ENCODE measurements around the gene LMTK2.
A peak's percentile ranks its signal among the peaks of the same experiment; 100 is the strongest.
"Not testable (repeated sequence)": the region's sequence is repeated elsewhere in the genome, so short reads cannot be mapped to it uniquely, and the experiment has no call there.

LMTK2 gene

GRCh38 chr7:98107313-98107721 lies 655 bp downstream of the LMTK2 start:
- DNase-seq = peak in 3 of 6 experiments; percentile 21 to 35 (median 29)

DNA sequence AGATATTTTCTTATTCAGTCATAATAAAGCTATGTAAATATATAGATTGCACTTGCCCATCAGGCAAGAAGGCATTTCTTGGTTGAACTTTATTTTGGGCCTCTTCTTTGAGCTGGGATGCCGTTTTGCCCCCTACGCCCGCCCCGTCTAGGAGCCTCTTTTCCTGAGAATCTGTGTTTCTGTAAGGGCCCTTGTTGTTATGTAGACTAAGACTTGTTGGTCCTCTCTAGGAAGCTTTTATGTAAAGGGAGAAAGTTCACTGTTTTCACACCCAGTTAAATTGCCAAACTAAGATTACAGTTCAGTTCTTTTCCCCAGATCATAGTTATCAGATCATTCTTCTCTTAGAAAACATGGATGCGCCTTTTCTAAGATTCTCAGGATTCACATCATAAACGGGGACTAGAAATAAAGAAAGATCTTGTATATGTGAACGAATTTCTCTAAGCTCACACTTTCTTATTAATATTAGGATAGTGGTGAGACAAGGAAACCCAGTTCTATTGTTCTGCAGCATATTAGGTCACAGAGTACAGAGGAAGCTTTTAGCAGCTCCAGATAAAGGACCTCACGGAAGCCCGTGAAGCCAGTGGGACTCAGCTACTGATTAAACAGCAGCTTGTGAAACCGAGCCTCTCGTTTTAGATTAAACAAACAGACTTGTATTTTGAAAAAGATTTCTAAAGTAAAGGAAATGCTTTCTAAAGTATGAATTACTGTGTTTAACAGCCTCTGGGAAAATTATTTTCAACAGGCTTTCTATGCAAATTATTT lies 3.8 kb downstream of the LMTK2 start:
- no peak for DNase-seq

DNA sequence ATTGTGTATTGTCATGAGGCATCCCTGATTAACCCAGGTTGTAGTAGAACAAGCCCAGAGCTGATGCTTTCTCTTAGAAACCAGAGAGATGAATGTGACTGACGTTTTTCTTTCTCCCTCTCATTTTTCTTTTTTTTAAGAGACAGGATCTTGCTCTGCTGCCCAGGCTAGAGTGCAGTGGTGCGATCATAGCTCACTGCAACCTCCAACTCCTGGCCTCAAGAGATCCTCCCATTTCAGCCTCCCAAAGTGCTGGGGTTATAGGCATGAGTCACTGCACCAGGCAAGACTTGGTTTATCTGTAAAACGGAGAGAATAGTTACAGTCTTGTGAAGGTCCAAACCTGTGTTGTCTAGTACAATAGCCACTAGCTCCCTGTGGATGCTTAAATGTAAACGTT lies 5.4 kb downstream of the LMTK2 start:
- DNase-seq = no peak

DNA sequence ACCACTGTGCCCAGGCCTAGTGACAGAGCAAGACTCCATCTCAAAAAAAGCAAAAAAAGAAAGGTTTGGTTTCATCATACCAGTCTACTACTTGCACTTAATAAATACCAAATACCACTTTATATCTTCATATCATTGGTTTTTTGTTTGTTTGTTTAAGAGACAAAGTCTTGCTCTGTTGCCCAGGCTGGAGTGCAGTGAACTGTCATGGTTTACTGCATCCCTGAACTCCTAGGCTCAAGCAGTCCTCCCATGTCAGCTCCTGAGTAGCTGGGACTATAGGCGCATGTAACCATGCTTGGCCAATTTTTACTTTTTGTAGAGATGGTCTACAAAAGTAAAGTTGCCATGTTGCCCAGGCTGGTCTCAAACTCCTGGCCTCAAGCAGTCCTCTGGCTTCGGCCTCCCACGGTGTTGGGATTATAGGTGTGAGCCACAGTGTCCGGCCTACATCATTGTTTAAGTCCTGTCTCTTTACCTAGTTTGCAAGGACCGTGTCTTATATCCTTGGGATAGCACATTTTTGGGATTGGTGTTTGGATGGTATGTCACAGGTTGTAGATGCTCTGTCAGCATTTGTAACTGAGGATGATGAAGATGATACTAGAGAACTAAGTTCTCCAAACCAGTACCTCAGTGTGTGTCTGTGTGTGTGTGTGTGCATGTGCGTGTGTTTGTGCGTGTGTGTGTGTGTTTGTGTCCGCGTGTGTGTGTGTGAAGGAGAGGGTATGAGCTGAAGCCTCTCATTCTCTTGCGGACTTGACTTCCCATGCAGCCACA lies 9.3 kb downstream of the LMTK2 start:
- DNase-seq = no peak

DNA sequence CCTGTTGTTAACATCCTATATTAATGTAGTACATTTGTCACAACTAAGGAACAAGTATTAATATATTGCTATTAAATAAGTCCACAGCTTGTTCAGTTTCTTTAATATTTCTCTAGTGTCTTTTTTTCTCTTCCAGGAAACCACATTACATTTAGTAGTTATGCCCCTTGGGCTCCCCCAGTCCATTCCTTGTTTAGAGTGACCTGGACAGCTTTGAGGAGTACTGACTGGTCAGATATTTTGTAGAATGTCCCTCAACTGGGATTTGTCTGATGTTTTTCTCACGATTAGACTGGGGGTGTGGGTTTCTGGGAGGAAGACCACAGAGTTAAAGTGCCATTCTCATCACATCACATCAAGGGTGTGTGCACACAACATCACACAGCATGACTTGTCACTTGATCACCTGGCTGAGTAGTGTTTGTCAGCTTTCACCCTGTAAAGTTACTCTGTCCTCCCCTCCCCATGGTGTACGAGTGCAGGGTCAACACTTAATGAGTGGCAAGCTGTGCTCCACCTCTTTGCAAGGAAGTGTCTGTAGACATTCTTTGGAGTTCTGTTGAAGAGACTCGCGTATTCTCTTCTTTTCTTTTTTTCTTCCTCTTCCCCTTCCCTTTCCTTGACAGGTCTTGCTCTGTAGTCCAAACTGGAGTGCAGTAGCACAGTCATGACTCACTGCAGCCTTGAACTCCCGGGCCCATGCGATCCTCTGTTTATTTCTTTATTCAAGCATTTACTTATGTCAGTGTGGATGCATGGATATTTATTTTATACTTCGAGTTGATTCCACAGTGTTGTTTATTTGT lies 10.2 kb downstream of the LMTK2 start:
- no peak for DNase-seq

- DNase-seq = no peak
These were observed 12.7 kb downstream of the LMTK2 start for GRCh38 chr7:98119256-98119918.

DNA sequence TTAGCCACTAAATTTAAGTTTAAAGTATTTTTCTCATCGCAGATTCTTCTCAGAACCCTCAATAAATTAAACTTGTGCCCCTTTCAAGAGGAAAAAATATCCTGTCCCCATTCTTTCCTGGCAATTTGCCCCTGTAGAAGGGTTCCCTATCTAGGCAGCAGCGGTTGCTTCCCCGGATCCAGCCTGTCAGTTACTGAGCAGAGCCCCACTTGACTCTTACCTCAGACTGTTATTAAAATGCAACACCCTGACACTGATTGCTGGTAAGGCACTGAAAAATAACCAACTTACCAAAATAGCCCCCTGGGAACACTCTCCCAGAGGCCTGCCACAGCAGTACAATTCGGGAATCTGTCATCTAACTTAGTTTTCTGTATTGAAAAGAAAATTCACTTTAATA lies 13.9 kb downstream of the LMTK2 start:
- no peak for DNase-seq

- not testable (repeated sequence) for DNase-seq
These were observed 14.7 kb downstream of the LMTK2 start for GRCh38 chr7:98121388-98121787.

DNA sequence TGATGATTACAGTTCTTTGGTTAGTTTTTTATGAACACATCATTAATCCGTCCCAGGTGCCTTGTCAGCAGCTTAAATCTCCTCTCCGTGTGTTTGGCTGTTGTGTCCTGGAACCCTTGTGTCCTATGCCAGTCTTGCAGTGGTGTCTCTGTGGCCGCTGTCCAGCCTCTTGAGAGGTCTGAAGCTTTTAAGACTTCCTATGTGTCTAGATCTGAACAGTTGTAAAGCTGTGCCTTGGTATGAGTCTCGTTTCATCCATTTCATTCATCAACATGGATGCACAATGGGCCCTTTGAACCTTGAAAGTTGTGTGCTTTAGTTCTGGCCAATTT lies 16.7 kb downstream of the LMTK2 start:
- DNase-seq = no peak

DNA sequence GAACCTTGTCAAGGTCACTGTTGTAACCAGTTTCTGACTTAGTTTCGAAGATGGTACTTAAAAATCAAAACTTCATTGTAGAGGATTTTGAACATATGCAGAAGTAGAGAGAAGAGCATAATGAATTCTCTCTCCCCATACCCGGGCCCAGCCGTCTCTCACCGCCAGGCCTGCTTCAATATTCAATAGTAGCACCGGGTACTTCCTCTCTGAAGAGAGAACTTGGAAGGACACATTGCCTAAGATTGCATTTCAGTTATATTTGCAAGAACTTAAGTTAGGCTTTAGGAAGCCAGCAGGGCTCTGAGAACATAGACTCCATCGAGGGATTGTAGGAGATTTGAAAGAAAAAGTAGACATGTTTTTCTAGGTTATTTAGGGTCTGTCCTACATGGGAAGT lies 19.1 kb downstream of the LMTK2 start:
- DNase-seq = no peak

DNA sequence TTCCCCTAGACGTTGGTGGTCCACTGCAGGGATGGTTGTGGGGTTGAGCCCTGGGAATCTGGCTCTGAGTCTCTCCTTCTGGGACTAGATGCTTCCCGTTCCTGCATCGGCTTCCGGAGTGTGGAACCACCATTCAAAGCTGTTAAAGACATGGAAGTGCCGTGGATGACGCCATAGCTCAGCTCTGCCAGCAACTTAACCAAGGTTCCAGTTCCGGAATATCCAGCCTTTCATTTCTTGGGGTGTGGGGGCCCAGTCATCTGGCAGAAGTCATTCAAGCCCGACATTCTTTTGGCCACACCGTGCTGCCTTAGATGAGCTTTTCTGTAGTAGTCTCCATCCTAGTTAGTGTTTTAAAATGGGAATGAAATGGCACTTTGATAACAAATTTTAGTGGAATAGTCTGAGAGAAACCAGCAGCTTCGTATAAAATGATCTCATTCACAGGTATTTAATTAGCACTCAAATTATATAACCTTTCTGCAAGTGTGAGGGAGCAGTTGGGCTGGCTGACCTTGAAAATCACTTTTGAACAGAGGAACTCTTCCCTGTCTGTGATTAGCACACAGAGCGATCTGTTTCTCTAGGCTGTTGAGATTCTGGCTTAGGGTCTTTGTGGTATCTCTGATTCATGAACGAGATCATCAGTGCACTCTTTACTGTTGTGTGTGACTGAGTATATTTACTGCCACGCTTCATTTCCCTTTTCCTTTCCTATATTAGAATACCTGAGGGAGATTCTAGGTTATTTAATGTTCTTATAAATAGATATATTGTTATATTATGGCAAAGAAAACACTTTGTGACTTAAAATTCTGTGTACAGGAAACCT lies 19.9 kb downstream of the LMTK2 start:
- DNase-seq = no peak

DNA sequence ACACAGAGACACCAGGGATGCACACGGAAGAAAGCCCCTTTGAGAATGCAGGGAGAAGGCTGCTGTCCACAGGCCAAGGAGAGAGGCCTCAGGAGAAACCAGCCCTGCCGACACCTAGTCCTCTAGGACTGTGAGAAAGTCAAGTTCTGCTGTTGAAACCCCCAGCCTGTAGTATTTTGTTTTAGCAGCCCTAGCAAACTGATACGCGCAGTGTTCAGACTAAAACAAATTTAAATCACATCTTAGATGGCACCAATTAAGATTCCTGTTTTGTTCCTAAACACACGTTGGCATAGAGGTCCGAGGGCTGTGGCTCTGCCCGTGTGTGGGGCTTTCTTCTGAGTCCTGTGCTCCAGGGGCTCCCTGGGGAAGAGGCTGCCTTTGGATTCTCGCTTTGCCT lies 21.7 kb downstream of the LMTK2 start:
- DNase-seq = no peak

- no peak for DNase-seq
These were observed 24.3 kb downstream of the LMTK2 start for GRCh38 chr7:98130959-98131358.

DNA sequence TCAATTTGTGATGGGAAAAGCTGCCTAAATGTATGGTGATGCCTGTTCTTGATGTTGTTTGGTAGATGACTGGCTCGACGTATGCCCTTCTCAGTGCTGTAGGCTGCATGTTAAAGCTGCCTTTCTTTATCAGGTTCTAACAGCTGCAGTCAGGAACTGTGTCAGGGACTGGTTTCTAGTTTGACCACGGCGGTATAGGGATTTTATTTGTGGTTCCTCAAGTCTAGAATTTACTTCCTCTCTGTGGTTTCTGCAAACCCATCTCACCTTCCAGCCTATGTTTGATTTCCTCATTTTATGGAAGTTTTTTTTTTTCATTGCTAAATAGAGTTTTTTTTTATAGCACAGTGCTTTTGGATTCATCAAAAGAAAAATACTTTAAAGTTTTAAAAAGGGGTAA lies 26.5 kb downstream of the LMTK2 start:
- peak in 3 of 6 experiments; percentile 2 to 5 (median 4) for DNase-seq

DNA sequence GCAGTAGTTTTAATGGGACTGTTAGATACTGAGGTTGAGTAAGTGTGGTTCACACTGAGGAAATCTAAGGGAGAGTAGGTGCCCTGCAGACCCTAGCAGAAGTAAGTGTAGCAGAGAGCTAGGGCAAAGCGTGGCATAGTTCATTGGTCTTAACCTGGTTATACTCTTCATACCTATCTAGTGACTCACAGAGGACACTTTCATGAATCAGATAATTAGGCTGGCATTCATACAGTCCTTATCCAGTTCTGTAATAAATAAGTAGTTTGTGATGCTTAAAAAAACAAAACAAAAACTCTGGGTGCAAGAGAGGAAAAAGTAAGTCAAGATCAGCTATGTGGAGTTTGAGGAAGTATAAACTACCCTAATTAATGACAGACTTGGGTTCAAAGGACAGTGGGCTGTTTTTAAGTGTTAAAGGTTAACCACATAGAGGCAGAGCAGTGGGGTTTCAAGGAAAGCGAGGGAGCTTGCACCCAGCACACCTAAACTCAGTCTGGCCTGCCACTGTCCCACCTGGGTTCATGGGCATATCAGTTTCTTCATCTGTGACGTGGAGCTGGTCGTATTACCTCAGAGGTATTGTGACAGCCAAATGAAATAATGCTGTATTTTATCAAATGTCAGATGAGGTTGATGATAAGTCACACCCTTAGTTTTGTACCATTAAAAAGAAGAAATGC lies 27.1 kb downstream of the LMTK2 start:
- DNase-seq = no peak

GRCh38 chr7:98134420-98135228 lies 28.0 kb downstream of the LMTK2 start:
- no peak for DNase-seq

- no peak for DNase-seq
These were observed 29.3 kb downstream of the LMTK2 start for GRCh38 chr7:98135984-98136383.

GRCh38 chr7:98136423-98136822 lies 29.8 kb downstream of the LMTK2 start:
- DNase-seq = no peak

GRCh38 chr7:98137134-98137825 lies 30.6 kb downstream of the LMTK2 start:
- DNase-seq = no peak

GRCh38 chr7:98137826-98138151 lies 31.1 kb downstream of the LMTK2 start:
- DNase-seq = no peak

All from stimulated activated naive CD4-positive, alpha-beta T cell (primary cell).